GM18511 (cell line): ENCODE measurements around the gene AFF3.

Source experiments
- ATAC-seq: cut with Tn5 transposase; IDR thresholded peaks from one replicate; pipeline ENCODE4 v1.9.1; 2021; ENCODE audit warnings: mild to moderate bottlenecking, moderate library complexity; ENCODE audit not compliant: unreplicated experiment

Gene AFF3

DNA sequence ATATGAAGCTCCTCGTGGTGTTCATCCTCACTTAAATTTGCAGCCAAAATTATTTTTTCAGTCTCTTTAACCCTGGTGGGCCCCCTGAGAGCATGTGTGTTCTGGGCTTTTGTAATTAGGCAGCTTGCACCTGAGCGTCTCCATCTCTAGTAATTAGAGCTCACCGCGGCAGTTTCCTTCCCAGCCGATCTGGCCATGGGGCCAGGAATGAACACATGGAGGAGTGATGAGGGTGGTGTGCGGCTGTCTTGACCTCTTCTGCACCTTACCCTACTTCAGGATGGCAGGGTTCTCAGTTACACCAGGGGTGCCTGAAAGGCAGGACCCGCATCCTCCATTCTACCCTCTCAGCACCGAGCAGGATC, 98.5 kb downstream of the AFF3 start:
- no peak for ATAC-seq

DNA sequence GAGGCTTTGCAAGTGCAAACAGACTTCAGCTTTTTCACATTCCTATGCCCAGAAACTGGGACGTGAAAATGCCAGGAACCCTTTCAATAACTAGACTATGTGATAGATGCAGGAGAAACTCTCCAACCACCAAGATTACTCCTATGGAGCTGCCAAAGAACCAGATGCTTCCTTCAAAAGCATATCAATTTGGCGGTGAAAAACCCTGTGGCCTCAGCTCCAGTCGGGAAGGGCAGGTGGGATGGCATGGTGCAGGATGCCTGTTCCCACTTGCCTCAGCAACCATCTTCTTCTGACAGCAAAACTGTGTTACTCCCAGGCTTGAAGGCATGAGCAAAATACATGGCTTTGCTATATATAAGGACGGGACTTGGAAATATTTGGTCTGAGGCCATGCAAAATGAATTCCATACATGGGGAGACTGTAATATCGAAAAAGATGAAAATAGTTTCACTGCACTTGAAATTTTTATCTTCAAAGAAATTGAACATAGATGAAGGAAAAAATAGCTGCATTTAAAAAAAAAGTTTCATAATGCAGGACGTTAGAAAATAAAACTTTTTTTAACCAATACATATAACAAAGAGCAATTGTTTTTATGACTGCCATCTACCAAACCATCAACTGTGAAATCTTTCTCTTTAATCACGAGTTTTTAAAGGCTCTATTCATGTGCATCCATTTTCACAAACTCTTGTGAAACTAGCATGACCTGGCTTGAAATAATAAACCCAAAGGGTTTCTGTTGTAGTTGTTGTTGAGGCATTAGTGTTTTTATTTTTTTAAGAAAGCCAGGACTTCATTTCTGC, 99.1 kb downstream of the AFF3 start:
- ATAC-seq: no peak

DNA sequence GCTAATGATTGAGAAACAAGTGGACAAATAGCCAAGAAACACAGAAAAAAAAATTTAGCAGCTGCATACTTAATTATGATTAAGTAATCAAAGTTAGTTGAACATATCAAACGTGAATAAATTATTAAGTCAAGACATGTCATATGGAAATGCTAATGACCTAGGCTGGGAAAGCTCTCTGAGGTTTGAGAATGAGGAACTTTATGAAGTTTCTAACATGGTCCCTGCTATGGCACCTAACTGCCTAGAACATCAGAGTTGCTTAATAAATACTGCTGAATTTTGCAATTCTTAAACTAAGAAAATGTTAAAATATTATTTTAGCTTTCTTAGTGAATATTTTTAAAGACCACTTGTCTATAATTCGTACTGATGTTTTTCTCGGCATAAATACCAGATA, 99.8 kb downstream of the AFF3 start:
- ATAC-seq: no peak

DNA sequence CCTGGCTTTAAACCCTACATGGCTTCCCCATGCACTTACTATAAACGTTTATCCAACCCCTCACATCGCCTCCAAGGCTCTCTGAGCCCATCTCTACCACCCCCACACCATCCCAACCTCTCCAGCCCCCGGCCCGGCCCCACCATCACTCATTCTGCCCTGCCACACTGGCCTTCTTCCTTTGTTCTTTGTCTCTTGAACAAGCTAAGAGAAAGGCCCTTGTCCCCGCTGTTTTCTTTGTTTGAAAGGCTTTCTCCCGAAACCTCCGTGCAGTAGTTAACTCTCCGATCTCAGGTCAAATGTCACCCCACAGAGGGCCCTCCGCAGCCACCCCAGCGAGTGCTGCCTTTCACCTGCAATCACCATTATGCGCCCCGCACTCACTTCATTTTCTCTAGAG, 100.4 kb downstream of the AFF3 start:
- no peak for ATAC-seq

DNA sequence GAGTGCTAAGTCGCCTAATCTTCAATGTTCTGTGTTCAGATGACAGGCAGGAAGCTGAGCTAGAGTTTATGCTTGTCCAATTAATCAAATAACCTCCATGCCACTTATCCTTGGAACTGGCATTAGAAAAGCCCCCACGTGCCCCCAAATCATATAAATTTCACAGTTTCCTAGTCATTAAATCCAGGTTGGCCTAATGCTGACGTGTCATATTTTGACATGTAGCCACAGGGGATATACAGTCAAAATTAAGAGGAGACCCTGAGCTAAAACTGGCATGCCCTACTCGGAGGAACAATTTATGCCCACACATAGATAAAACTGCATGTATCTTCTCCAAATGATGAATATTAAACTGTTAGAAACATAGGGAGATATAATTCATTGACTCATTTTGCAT, 101.0 kb downstream of the AFF3 start:
- ATAC-seq: no peak

DNA sequence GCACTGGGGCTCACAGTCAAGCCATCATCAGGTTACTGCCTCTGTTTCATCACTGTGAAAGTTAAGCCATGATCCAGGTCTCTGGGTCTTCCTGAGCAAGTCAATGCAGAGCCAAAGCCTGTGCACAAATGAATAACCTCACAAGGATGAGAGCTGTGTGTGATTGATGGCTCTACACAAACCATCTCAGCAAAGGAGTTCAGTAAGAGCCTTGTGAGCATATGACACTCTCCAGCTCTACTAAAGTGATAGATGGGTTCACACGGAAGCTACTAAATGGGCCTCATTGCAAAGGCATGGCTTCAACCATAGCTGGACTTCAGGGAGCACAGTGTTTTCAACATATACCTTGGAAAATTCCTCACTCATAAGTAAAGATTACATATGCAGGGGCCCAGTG, 101.5 kb downstream of the AFF3 start:
- no peak for ATAC-seq

DNA sequence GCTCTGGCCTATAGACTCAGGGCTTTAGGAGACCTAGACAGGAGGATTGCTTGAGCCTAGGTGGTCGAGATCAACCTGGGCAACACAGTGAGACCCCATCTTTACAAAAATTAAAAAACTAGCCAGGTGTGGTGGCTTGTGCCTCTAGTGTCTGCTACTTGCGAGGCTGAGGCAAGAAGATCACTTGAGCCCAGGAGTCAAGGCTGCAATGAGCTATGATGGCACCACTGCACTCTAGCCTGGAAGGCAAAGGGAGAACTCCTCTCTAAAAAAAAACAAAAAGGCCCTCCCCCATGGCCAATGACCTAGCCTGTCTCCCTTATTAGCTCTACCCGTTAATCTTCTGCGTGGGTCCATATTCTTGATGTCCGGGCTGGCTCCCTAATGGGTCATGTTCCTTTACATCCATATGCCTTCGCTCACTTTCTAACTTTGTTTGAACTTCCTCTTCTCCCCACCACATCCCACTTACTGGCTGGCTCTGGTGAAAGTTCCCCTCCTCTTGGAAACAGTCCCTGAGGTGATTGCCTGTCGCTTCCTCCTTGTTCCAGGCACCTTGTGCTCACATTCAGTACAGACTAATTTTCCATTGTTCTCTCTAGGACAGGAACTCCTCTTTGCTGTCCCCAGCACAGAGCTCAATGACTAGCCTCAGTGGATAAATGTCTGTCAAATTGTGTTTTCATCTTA, 103.0 kb downstream of the AFF3 start:
- no peak for ATAC-seq

DNA sequence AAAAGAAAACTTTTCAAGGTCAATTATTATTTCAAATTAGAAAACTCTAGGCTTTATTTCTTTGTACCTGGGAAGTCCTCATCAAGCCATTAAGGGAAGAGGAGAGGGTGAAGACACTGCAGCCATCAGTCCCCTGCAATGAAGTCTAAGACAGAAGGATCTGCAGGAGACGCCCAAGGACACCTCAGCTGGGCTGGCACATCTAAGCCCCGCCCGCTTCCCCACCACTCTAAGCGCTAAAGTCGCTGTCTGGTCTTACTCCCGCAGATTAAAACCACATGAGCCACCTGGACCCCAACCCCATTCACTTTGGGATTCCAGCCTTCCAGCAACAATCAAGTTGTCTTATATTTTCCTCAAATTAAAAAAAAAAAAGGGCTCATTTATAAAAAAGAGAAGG, 104.4 kb downstream of the AFF3 start:
- no peak for ATAC-seq

DNA sequence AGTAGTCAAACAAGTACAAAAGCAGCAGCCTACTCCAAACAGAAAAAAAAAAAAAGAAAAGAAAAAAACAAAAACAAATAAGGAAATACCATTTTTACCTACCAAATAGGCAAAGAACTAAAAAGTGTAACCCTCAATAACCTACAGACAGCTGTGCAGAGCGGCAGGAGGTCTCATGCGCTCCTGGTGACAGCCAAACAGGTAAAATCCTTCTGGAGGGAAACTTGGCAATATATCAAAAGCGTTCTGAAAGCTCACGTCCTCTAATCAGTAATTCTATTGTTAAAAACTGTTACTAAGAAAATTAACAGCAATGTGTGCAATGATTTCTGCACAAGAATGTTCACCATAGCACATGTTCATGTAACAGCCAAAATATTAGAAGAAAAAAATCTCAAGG, 105.6 kb downstream of the AFF3 start:
- ATAC-seq: no peak

DNA sequence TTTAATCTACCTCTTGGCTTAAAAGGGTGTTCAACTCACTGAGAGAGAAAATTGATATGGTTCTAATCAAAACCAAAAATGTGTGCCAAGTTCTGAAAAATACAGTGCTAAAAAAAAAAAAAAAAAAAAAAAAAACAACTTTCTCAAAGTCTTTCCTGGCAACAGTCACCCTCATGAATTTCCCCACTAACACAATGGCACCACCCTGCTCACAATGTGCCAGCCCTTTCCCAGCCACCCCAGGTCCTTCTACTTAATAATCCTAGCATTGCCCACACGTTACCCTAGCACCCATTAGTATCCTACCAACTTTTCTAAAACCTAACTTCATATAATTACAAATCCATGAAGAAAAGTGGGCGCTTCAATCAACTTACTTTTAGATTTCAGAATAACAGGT, 106.4 kb downstream of the AFF3 start:
- ATAC-seq: no peak

DNA sequence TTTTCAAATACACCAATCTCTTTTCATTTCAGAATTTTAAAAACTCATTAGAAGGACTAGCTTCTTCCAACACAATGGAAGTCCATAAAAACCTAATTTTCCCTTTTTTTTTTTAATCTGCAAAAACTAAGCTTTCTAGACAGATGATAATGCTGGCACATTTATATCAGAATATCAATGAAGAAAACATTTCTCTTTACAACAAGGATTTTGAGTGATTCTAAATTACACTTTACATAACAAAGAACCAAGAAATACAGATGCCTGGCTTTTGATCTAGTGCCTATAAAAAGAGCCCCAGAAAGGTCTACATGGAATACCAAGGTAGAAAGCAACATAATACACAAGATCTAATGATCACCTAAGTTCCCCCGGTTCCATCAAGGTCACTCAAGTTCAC, 108.0 kb downstream of the AFF3 start:
- no peak for ATAC-seq

DNA sequence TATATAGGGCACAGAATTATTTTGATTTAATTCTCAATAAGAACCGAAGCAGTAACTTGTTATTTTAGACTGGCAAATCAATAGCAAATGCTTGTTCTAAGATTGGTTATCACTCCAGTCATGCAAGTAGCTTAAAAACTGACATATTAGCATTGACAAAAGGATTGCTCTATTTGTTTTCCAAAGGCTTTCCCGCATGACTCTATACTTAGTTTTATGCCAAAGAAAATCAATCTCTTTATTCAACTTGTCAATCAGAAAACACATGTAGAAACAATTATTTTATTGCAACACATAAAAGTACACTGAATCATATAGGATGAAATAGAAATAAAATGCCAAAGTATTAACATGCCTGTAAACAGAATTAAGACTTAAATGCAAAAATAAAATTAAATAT, 108.4 kb downstream of the AFF3 start:
- no peak for ATAC-seq

DNA sequence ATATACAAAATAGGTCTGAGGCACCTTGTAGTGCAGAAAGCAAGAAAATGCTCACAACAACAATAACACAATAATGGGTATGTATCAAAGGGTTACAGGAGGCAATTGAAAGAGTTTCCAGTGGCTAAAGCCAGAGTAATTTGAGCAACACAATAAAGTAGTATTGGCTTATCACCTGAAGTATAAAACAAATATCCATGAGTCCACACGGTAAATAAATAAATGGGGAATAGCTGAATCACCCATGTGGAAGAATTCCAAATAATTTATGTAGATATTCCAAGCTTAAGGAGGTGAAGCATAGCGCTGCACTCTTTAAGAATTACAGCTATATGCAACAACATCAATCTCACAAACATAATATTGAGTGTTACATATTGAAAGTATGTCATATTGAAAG, 110.8 kb downstream of the AFF3 start:
- no peak for ATAC-seq

DNA sequence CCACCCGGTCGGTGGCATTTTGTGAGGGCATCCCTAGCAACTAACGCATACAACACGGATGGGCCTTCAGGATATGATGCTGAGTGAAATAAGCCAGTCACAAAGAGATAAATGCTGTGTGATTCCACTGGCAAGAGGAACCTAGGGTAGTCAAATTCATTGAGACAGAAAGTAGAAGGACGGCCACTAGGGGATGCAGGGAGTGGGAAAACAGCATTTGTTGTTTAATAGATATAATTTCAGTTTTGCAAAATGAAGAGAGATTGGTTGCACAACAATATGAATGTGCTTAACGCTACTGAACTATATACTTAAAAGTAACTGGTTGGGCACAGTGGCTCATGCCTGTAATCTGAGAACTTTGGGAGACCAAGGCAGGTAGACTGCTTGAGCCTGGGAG, 112.9 kb downstream of the AFF3 start:
- no peak for ATAC-seq

DNA sequence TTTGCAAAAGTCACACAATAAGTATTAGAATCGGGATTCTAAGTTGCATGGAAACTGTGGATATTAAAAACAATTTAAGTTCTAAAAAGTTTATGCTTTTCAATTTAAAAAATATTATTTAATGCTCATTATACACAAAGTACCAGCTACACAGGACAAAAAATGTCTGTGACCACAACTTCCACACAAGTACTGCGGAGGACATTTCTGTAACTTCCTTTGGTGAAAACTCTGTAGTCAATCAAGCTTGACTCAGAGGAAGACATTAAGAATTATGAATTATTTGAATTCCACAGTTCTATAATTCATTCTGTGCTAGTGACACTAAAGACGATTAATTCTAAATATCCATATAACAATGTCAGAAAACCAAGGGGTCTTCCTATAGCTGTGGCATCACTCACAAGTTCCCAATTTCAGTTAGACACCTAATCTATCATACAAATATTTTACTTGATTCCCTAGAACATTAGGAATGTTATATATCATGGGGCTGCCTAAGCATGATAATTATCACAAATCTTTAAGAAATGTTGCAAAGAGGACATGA, 120.5 kb downstream of the AFF3 start:
- no peak for ATAC-seq

DNA sequence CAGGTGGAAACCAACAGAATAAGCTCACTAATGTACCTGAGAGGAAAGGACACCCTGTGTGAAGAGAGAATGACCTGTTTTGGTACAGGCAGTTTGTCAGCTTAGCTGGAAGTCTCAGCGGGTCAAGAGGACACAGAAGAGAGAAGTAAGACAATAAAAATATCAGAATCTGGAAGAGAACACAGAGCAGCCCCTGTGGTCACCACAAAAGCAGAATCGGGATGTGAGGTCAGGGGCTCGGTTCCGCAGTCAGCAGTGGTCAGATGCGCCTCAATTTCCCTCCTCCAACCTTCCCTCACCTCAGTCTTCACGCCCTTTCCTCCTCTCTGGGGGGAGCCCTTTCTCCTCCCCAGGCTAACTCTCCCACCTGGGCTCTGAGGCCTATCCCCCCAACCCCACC, 122.9 kb downstream of the AFF3 start:
- ATAC-seq: no peak

DNA sequence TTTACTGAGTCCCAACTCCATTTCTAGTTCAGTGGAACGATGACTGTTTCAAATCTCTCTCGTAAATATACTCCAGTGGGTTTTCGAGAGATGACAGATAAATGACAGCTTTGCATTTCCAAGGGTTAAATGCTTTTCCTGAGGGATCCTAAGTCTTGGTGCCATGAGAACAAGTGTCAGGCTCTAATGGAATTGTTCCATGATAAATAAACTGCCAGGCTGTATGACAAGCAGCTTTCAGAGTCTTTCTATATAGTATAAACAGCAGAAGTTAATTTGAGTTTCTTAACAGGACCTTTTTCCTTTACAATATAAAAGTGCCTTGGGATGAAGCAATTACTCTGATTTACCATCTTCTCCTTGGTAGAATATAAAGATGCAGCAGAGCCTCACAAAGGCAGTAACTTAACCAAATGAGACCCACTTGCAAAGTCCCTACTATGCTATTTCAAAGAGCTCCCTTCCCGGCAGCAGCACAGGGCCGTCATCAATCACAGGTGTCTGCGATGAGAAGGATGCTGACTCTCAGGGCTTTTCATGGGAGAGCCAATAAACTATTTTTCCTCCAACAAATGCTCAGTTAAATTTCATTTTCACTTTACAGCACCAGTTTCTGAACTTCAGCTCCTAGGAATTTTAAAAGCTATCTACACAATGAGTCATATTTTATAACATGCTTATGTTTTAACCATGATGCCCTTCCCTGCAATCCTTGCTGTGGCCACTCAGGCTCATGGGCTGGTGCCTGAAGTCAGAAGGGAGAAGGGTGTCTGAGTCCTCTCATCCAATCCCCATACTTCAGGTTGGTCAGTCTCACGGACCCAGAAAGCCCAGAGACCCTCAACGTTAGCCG, 123.8 kb downstream of the AFF3 start:
- ATAC-seq: no peak

DNA sequence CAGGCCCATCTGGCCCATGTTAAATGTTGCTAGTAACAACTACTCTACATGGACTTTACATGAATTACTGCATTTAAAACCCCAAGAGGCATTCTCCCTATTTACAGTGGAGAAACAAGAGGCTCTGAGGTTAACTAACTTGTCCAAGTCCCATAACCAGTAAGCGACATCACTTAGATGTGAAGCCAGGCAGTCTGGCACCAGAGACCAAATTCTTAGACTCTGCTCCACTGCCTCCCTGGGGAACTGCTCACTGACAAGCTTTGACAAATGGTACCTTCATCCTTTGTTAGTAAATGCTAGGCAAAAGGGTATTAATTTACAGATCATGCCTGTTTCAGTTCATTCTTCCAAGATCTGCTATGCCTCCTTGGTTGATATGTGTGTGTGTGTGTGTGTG, 124.8 kb downstream of the AFF3 start:
- ATAC-seq: no peak

DNA sequence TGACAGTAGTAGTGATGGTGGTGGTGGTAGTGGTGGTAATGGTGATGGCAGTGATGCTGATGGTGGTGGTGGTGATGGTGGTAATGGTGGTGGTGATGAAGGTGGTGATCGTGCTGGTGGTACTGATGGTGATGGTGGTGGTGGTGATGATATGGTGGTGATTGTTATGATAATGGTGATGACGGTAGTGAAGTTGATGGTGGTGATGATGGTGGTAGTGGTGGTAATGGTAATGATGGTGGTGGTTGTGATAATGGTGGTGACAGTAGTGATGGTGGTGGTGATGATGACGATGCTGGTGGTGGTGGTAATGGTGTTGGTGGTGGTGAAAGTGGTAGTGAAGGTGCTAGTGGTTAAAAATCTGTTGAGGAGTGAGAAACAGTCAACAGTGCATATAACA, 125.6 kb downstream of the AFF3 start:
- ATAC-seq: no peak

DNA sequence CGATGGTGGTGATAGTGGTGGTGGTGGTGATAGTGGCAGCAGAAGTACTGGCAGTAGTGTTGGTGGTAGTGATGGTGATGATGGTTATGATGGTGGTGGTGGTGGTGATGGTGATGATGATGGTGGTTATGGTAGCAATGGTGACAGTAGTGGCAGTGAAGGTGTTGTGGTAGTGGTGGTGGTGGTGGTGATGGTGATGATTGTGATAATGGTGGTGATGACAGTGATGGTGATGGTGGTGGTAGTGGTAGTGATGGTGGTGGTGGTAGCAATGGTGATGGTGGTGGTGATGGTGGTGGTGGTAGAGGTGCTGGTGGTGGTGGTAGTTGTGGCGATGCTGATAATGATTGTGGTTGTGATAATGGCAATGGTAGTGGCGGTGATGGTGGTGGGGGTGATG, 126.5 kb downstream of the AFF3 start:
- no peak for ATAC-seq

DNA sequence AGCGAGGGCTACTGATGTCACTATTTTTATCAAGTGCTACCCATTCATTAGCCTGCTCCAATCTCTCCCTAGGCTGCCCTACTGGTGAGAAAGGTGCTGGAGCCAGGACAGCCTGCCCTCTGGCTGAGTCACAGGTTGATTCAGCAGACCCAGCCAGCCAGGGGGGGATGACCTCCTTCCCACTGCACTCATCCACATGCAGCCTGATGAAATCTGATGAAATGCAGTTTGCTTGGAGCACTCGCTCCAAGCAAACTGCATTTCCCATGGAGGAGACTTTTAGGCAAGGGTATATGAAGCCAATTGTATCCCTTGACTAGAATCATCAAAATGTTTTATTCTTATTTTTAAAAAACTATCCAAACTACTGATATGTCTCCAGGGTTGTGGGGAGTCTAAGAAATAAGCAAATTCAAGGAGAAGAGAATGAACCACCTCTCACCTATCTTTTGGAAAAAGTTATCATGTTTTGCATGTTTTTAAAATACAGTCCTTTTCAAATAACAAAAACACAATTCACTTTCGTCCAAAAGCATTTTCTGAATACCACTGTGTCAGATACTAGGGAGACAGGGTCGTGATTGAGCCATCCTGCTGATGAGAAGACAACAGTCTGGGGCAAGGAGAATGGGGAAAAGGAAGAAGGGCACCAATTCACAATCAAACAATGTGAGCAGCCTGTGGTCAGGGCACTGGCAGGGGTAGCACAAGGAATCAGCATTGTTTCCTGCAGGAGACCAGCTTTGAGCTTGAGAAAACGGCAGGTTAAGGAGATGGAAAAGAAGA, 128.3 kb downstream of the AFF3 start:
- no peak for ATAC-seq
